A549 (cell line): ENCODE data around the gene CIPC. TPM values are rescaled to one million over a fixed set of nuclear protein-coding genes. Genes with fewer than 3 reads are reported as not detected.
A peak's percentile ranks its signal among the peaks of the same experiment; 100 is the strongest.

ENCODE experiments used
- ATAC-seq, 2 experiments: fragments of 200-7000 bp in 1 of 2; fragments of >200 bp in 1 of 2; cut with Nextera tagmentation in 1 of 2; cut with Tn5 transposase in 1 of 2; 3 replicates each; pipeline versions ENCODE4 v1.8.0 to v1.9.1; 2018 to 2020; ENCODE audit warnings: mild to moderate bottlenecking in 1 of 2, moderate library complexity in 1 of 2
- CTCF ChIA-PET: fragments of 300-600 bp; sonication (Branson Sonifier 250); formaldehyde crosslinking; extraction: SDS; loops from one replicate; lab custom pipeline; 2021; ENCODE audit warnings: antibody characterized with exemption, inconsistent platforms; lab: Yijun Ruan, JAX
- POLR2A ChIA-PET: fragments of 350-600 bp; formaldehyde crosslinking; extraction: SDS; loops from one replicate; lab custom pipeline; 2021; ENCODE audit warnings: antibody characterized with exemption, inconsistent platforms; lab: Yijun Ruan, JAX
- DNase-seq, 2 experiments: peaks; one replicate each; pipeline versions ENCODE4 v3.0.0 to v3.0.0-alpha.2; 2011 to 2016; ENCODE audit warnings: low read depth in 1 of 2, low spot score in 1 of 2
- FAIRE-seq: peaks from 2 replicates; lab custom pipeline; 2011; peaks lifted over from hg19 to GRCh38; lab: Jason Lieb, UNC
- H3K27ac ChIP-seq, 2 experiments: fragments of >200 bp; sonication (Bioruptor Twin); formaldehyde crosslinking; 3 replicates each; pipeline ENCODE4 v1.5.1; 2016 to 2017
- H3K4me1 ChIP-seq: fragments of >200 bp; sonication (Bioruptor Twin); formaldehyde crosslinking; 3 replicates; pipeline ENCODE4 v1.6.1; 2016
- H3K4me2 ChIP-seq: fragments of >200 bp; sonication (Bioruptor Twin); formaldehyde crosslinking; 3 replicates; pipeline ENCODE4 v1.6.1; 2016
- H3K4me3 ChIP-seq: fragments of >200 bp; sonication (Bioruptor Twin); formaldehyde crosslinking; 3 replicates; pipeline ENCODE4 v1.5.1; 2016
- H3K9me3 ChIP-seq: fragments of >200 bp; sonication (Bioruptor Twin); formaldehyde crosslinking; 3 replicates; pipeline ENCODE4 v1.6.1; 2016
- CBX2 ChIP-seq: fragments of 200-600 bp; sonication (generic); IDR thresholded peaks from 2 replicates; pipeline ENCODE4 v1.6.1; 2016; ENCODE audit warnings: low read depth, mild to moderate bottlenecking, borderline replicate concordance
- CHD4 ChIP-seq: fragments of 200-600 bp; sonication (generic); IDR thresholded peaks from 2 replicates; pipeline ENCODE4 v1.6.1; 2016; ENCODE audit warnings: antibody characterized with exemption, mild to moderate bottlenecking, borderline replicate concordance
- EHMT2 ChIP-seq: fragments of 200-600 bp; sonication (generic); IDR thresholded peaks from 2 replicates; pipeline ENCODE4 v1.6.1; 2016; ENCODE audit warnings: antibody characterized with exemption, low read depth, mild to moderate bottlenecking, moderate library complexity
- EP300 ChIP-seq, 2 experiments: fragments of >200 bp; sonication (Bioruptor Twin); formaldehyde crosslinking; IDR thresholded peaks; 2 replicates in 1 of 2; 3 replicates in 1 of 2; pipeline ENCODE4 v1.6.1; 2016 to 2017
- GATA3 ChIP-seq: IDR thresholded peaks from 2 replicates; pipeline ENCODE4 v1.6.1; 2012; ENCODE audit warnings: borderline replicate concordance
- HOXB13 ChIP-seq: fragments of 250-450 bp; sonication (Bioruptor Pico); IDR thresholded peaks from 2 replicates; pipeline ENCODE4 v1.5.0; 2020; ENCODE audit warnings: low read depth, mild to moderate bottlenecking, moderate library complexity
- HOXB5 ChIP-seq: fragments of 250-450 bp; sonication (Bioruptor Pico); IDR thresholded peaks from 2 replicates; pipeline ENCODE4 v1.5.0; 2020; ENCODE audit warnings: mild to moderate bottlenecking, moderate library complexity
- JUN ChIP-seq, 2 experiments: fragments of >200 bp; sonication (Bioruptor Twin); formaldehyde crosslinking; IDR thresholded peaks; 2 replicates in 1 of 2; 3 replicates in 1 of 2; pipeline ENCODE4 v1.6.1; 2016 to 2017
- KDM1A ChIP-seq: fragments of 200-600 bp; sonication (generic); IDR thresholded peaks from 2 replicates; pipeline ENCODE4 v1.6.1; 2016; ENCODE audit warnings: low read depth, mild to moderate bottlenecking
- NPAS2 ChIP-seq: fragments of 250-450 bp; sonication (Bioruptor Pico); IDR thresholded peaks from 2 replicates; pipeline ENCODE4 v1.8.0; 2022; ENCODE audit warnings: mild to moderate bottlenecking, moderate library complexity, borderline replicate concordance
- PBX3 ChIP-seq: IDR thresholded peaks from 2 replicates; pipeline ENCODE4 v1.6.1; 2012
- RARB ChIP-seq: fragments of 250-450 bp; sonication (Bioruptor Pico); IDR thresholded peaks from 2 replicates; pipeline ENCODE4 v1.8.0; 2021; ENCODE audit warnings: mild to moderate bottlenecking, moderate library complexity
- REST ChIP-seq: fragments of 200-600 bp; sonication (generic); IDR thresholded peaks from 2 replicates; pipeline ENCODE4 v1.6.1; 2016; ENCODE audit warnings: antibody characterized with exemption, mild to moderate bottlenecking, moderate library complexity
- RFX5 ChIP-seq: fragments of 450-650 bp; IDR thresholded peaks from 2 replicates; pipeline ENCODE4 v1.7.1; 2014; ENCODE audit warnings: antibody characterized with exemption, mild to moderate bottlenecking, moderate library complexity
- TP53 ChIP-seq: fragments of 250-450 bp; sonication (Bioruptor Pico); IDR thresholded peaks from 2 replicates; pipeline ENCODE4 v1.5.0; 2021; ENCODE audit warnings: mild to moderate bottlenecking, moderate library complexity
- ZC3H11A ChIP-seq: fragments of 450-650 bp; IDR thresholded peaks from 2 replicates; pipeline ENCODE4 v1.6.1; 2014; ENCODE audit warnings: antibody characterized with exemption, mild to moderate bottlenecking
- ZNF302 ChIP-seq: fragments of 250-450 bp; sonication (Bioruptor Pico); IDR thresholded peaks from 2 replicates; pipeline ENCODE4 v1.9.0; 2021; ENCODE audit warnings: inconsistent platforms, mild to moderate bottlenecking, moderate library complexity
- WGBS: methylation state at CpG from one replicate; pipeline ENCODE4 v1.1.6; 2017; ENCODE audit errors: missing lambda C conversion rate; 5-methylcytosine and 5-hydroxymethylcytosine counted together
- polyA plus RNA-seq, 4 experiments: library from polyadenylated mRNA; depleted of rRNA in 3 of 4; stranded (reverse); fragments of >200 nt; fragmentation: RNase III in 1 of 4; extraction: RNeasy Plus Mini Kit Qiagen cat#74134 plus additional on column Dnase treatment in 1 of 4; gene quantifications; 2 replicates in 3 of 4; 3 replicates in 1 of 4; pipeline ENCODE4 v1.2.3, GENCODE V29; 2011 to 2017
- TF ChIP-seq, protein P1 (sequence below): fragments of 250-450 bp; sonication (Bioruptor Pico); IDR thresholded peaks from 2 replicates; pipeline ENCODE4 v1.5.0; 2021; ENCODE audit warnings: mild to moderate bottlenecking, moderate library complexity, borderline replicate concordance
- TF ChIP-seq, protein P2 (sequence below): fragments of >200 bp; sonication (Bioruptor Twin); formaldehyde crosslinking; IDR thresholded peaks from 2 replicates; pipeline ENCODE4 v1.6.1; 2016

Gene CIPC
- polyA plus RNA-seq, 2 of the 4 experiments (the other 2 are of a cell fraction): 8.9 to 13.9 TPM

GRCh38 chr14:77099425-77100167, 1.5 kb downstream of the CIPC start:
- ChIA-PET POLR2A (no interaction called here), CTCF (interaction anchor here (1.0 to 34.2 kb wide), 10 partner anchors 14 to 223 kb away, joined by 3 to 1600 read pairs (median 5); no protein-coding TSS in a partner anchor)
- Histone ChIP-seq H3K4me1 (peaks cover 18% of the 10 kb centered on the region), H3K27ac (peak overlapping the region in 1 of 2 experiments; percentile 96; a peak in 1 of 6 replicates), H3K4me3 (peak overlapping the region; percentile 92; the same call in 2 of the 3 replicates), H3K9me3 (no peaks in the 10 kb centered on the region), H3K4me2 (peak overlapping the region; percentile 90)
- TF ChIP-seq RFX5: no peak
- no peak for TF ChIP-seq EHMT2
- 0 out of 2 replicates have a peak, but pooled peaks have one; percentile 30 for TF ChIP-seq NPAS2 (CRISPR knock-in tag)
- ATAC-seq: no peak
- 65% methylated on average over 7 of the region's 7 CpGs for WGBS
- no peak for FAIRE-seq
- no peak for DNase-seq

GRCh38 chr14:77100961-77101360, 2.9 kb downstream of the CIPC start:
- ChIA-PET CTCF (interaction anchor here (1.0 to 34.2 kb wide), 4 partner anchors 13 to 225 kb away, joined by 4 to 1600 read pairs (median 8); no protein-coding TSS in a partner anchor), POLR2A (interaction anchor here (0.5 kb wide), 1 partner anchor 221 kb away, joined by 3 read pairs; no protein-coding TSS in a partner anchor)
- TF ChIP-seq NPAS2 (CRISPR knock-in tag): no peak
- TF ChIP-seq ZC3H11A: no peak
- no peak for TF ChIP-seq GATA3
- no peak for TF ChIP-seq HOXB13 (CRISPR knock-in tag)
- TF ChIP-seq, protein P1, sequence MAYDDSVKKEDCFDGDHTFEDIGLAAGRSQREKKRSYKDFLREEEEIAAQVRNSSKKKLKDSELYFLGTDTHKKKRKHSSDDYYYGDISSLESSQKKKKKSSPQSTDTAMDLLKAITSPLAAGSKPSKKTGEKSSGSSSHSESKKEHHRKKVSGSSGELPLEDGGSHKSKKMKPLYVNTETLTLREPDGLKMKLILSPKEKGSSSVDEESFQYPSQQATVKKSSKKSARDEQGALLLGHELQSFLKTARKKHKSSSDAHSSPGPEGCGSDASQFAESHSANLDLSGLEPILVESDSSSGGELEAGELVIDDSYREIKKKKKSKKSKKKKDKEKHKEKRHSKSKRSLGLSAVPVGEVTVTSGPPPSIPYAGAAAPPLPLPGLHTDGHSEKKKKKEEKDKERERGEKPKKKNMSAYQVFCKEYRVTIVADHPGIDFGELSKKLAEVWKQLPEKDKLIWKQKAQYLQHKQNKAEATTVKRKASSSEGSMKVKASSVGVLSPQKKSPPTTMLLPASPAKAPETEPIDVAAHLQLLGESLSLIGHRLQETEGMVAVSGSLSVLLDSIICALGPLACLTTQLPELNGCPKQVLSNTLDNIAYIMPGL (CRISPR knock-in tag): no peak
- no peak for TF ChIP-seq CBX2
- no peak for TF ChIP-seq CHD4
- no peak for TF ChIP-seq REST
- TF ChIP-seq KDM1A: no peak
- no peak for TF ChIP-seq TP53
- no peak for TF ChIP-seq EP300 (IDR thresholded peaks at IDR 0.05)
- no peak for TF ChIP-seq JUN (IDR thresholded peaks at IDR 0.05)
- no peak for TF ChIP-seq ZNF302 (CRISPR knock-in tag)
- no peak for TF ChIP-seq HOXB5
- no peak for TF ChIP-seq PBX3
- TF ChIP-seq RARB (CRISPR knock-in tag): no peak
- TF ChIP-seq, protein P2, sequence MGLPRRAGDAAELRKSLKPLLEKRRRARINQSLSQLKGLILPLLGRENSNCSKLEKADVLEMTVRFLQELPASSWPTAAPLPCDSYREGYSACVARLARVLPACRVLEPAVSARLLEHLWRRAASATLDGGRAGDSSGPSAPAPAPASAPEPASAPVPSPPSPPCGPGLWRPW: no peak
- TF ChIP-seq EHMT2: no peak
- Histone ChIP-seq H3K4me2 (no peak overlapping the region), H3K27ac (no peak overlapping the region), H3K4me3 (no peak overlapping the region), H3K4me1 (peaks cover 18% of the 10 kb centered on the region), H3K9me3 (no peaks in the 10 kb centered on the region)
- FAIRE-seq (no peak), DNase-seq (no peak), ATAC-seq (no peak)
- WGBS: 87% methylated on average over 3 of the region's 3 CpGs
